IMR-90 (cell line): Measurements from ENCODE around the gene EXOC6B. TPM values are rescaled to one million over a fixed set of nuclear protein-coding genes. Genes with fewer than 3 reads are reported as not detected.
A peak's percentile ranks its signal among the peaks of the same experiment; 100 is the strongest.

ENCODE experiments used
- ATAC-seq: fragments of 200-7000 bp; cut with Tn5 transposase; 2 replicates; pipeline ENCODE4 v1.9.1; 2020; ENCODE audit warnings: low read depth, mild to moderate bottlenecking, moderate library complexity
- BruUV-seq: library from RNA; stranded (reverse); fragments of 400-500 nt; replicated peaks from 2 replicates; lab custom pipeline; 2021; lab: Mats Ljungman, UMichigan
- CTCF ChIA-PET: fragments of 300-600 bp; formaldehyde crosslinking; extraction: SDS; loops from one replicate; lab custom pipeline; 2021; ENCODE audit warnings: antibody characterized with exemption; lab: Yijun Ruan, JAX
- POLR2A ChIA-PET: fragments of 300-600 bp; sonication (Branson Sonifier 250); formaldehyde crosslinking; loops from one replicate; lab custom pipeline; 2022; ENCODE audit warnings: antibody characterized with exemption; ENCODE audit not compliant: unreplicated experiment; lab: Charles Lee
- DNase-seq: peaks from one replicate; pipeline ENCODE4 v3.0.0; 2013
- H2AFZ ChIP-seq: replicated peaks from 2 replicates; pipeline ENCODE3; 2013; ENCODE audit warnings: low read length, mild to moderate bottlenecking; ENCODE audit not compliant: poor library complexity
- H2AK5ac ChIP-seq: 2 replicates; pipeline ENCODE4 v1.6.1; 2013; ENCODE audit warnings: low read depth, low read length, inconsistent platforms
- H2AK9ac ChIP-seq: replicated peaks from 2 replicates; pipeline ENCODE3; 2013; ENCODE audit warnings: mild to moderate bottlenecking, low read depth, low read length, moderate library complexity; ENCODE audit not compliant: poor library complexity
- H2BK120ac ChIP-seq: 2 replicates; pipeline ENCODE4 v1.6.1; 2013; ENCODE audit warnings: low read depth, low read length, inconsistent platforms
- H2BK15ac ChIP-seq: 3 replicates; pipeline ENCODE4 v1.6.1; 2013; ENCODE audit warnings: low read depth, low read length, inconsistent platforms
- H2BK20ac ChIP-seq: 2 replicates; pipeline ENCODE4 v1.6.1; 2013; ENCODE audit warnings: low read depth, mild to moderate bottlenecking, inconsistent platforms, low read length, moderate library complexity
- H2BK5ac ChIP-seq: 2 replicates; pipeline ENCODE4 v1.6.1; 2013; ENCODE audit warnings: mild to moderate bottlenecking, low read depth, low read length, inconsistent platforms; ENCODE audit not compliant: poor library complexity, severe bottlenecking
- H3K14ac ChIP-seq: replicated peaks from 2 replicates; pipeline ENCODE4 v1.6.1; 2013; ENCODE audit warnings: low read depth, low read length, inconsistent platforms
- H3K18ac ChIP-seq: 2 replicates; pipeline ENCODE4 v1.6.1; 2013; ENCODE audit warnings: low read depth, low read length, control low read depth
- H3K23ac ChIP-seq: 2 replicates; pipeline ENCODE4 v1.6.1; 2013; ENCODE audit warnings: low read depth, low read length, inconsistent platforms
- H3K27ac ChIP-seq: 2 replicates; pipeline ENCODE4 v1.5.1; 2013; ENCODE audit warnings: mild to moderate bottlenecking, control low read depth, low read length; ENCODE audit not compliant: insufficient read depth
- H3K27me3 ChIP-seq: 2 replicates; pipeline ENCODE4 v1.6.1; 2013; ENCODE audit warnings: low read length; ENCODE audit not compliant: control insufficient read depth, insufficient read depth
- H3K36me3 ChIP-seq: 2 replicates; pipeline ENCODE4 v1.6.1; 2013; ENCODE audit warnings: low read length, mixed read lengths; ENCODE audit not compliant: control insufficient read depth, insufficient read depth
- H3K4ac ChIP-seq: 2 replicates; pipeline ENCODE4 v1.6.1; 2013; ENCODE audit warnings: low read depth, low read length, inconsistent platforms
- H3K4me1 ChIP-seq: 2 replicates; pipeline ENCODE4 v1.6.1; 2013; ENCODE audit warnings: low read length, mixed read lengths; ENCODE audit not compliant: control insufficient read depth, insufficient read depth
- H3K4me2 ChIP-seq: 2 replicates; pipeline ENCODE4 v1.6.1; 2013; ENCODE audit warnings: low read depth, mild to moderate bottlenecking, control low read depth, low read length, moderate library complexity
- H3K4me3 ChIP-seq: 2 replicates; pipeline ENCODE4 v1.5.1; 2013; ENCODE audit warnings: low read depth, mild to moderate bottlenecking, control low read depth, low read length, moderate library complexity; ENCODE audit not compliant: insufficient read depth
- H3K56ac ChIP-seq: 2 replicates; pipeline ENCODE4 v1.6.1; 2013; ENCODE audit warnings: low read length, inconsistent platforms; ENCODE audit not compliant: insufficient read depth; ENCODE audit errors: extremely low read depth
- H3K79me1 ChIP-seq, 2 experiments: 2 replicates each; pipeline ENCODE4 v1.6.1; 2013; ENCODE audit warnings: low read length in 2 of 2, inconsistent platforms in 1 of 2, low read depth in 1 of 2
- H3K9ac ChIP-seq: 2 replicates; pipeline ENCODE4 v1.6.1; 2013; ENCODE audit warnings: low read depth, low read length, control low read depth
- H3K9me1 ChIP-seq: 2 replicates; pipeline ENCODE4 v1.6.1; 2013; ENCODE audit warnings: low read length, inconsistent platforms; ENCODE audit not compliant: insufficient read depth
- H3K9me3 ChIP-seq: 2 replicates; pipeline ENCODE4 v1.6.1; 2013; ENCODE audit warnings: low read length; ENCODE audit not compliant: control insufficient read depth, insufficient read depth
- H4K20me1 ChIP-seq: 2 replicates; pipeline ENCODE4 v1.6.1; 2013; ENCODE audit warnings: low read length, inconsistent platforms; ENCODE audit not compliant: insufficient read depth
- H4K5ac ChIP-seq: 2 replicates; pipeline ENCODE4 v1.6.1; 2013; ENCODE audit warnings: mild to moderate bottlenecking, low read depth, low read length, control low read depth
- H4K8ac ChIP-seq, 2 experiments: 2 replicates each; pipeline ENCODE4 v1.6.1; 2013; ENCODE audit warnings: low read depth in 2 of 2, low read length in 2 of 2, control low read depth in 1 of 2, inconsistent platforms in 1 of 2
- H4K91ac ChIP-seq: 2 replicates; pipeline ENCODE4 v1.6.1; 2013; ENCODE audit warnings: low read depth, low read length, inconsistent platforms; ENCODE audit not compliant: insufficient read depth
- CEBPB ChIP-seq: IDR thresholded peaks from 2 replicates; pipeline ENCODE4 v1.6.1; 2012; ENCODE audit warnings: low read depth, low read length, improper control_type of control experiment
- FOS ChIP-seq: fragments of 150-350 bp; IDR thresholded peaks from 2 replicates; pipeline ENCODE4 v1.6.1; 2016; ENCODE audit warnings: low read depth, low read length
- NFE2L2 ChIP-seq: fragments of 150-350 bp; IDR thresholded peaks from 2 replicates; pipeline ENCODE4 v1.6.1; 2016; ENCODE audit warnings: low read depth, mild to moderate bottlenecking, low read length
- WGBS, 2 experiments: methylation state at CpG; one replicate each; pipeline versions ENCODE4 v1.1.5 to v1.1.7; 2013; ENCODE audit warnings: missing lambda C conversion rate in 2 of 2; ENCODE audit not compliant: insufficient read length in 1 of 2; ENCODE audit errors: extremely low coverage in 2 of 2; 5-methylcytosine and 5-hydroxymethylcytosine counted together
- dilution Hi-C: fragments of 300-500 bp; cut with HindIII; formaldehyde crosslinking; loops from one replicate; pipeline ENCODE4 v1.14.3; 2018; ENCODE audit warnings: low sequenced_read_pairs; ENCODE audit not compliant: unreplicated experiment
- in situ Hi-C: fragments of 300-500 bp; cut with MboI; formaldehyde crosslinking; loops from 3 replicates; pipeline ENCODE4 v1.14.3; 2019; ENCODE audit warnings: low sequenced_read_pairs, inconsistent platforms, mixed read lengths
- intact Hi-C: fragments of 100-400 bp; cut with micrococcal nuclease; formaldehyde crosslinking; loops from 2 replicates; pipeline ENCODE4 v1.10.0; 2022
- polyA plus RNA-seq, 3 experiments: library from polyadenylated mRNA; depleted of rRNA; stranded (reverse); fragments of >200 nt; gene quantifications; 2 replicates each; pipeline ENCODE4 v1.2.3, GENCODE V29; 2012; ENCODE audit warnings: low replicate concordance in 1 of 3
- total RNA-seq: library from RNA; depleted of rRNA; stranded (reverse); fragments of >200 nt; gene quantifications from 2 replicates; pipeline ENCODE4 v1.2.3, GENCODE V29; 2012
- TF ChIP-seq, protein P1 (sequence below): fragments of 150-350 bp; IDR thresholded peaks from 2 replicates; pipeline ENCODE4 v1.6.1; 2017; ENCODE audit warnings: mild to moderate bottlenecking, antibody characterized with exemption, low read length, low read depth
- TF ChIP-seq, protein P2 (sequence below): fragments of 150-350 bp; IDR thresholded peaks from 2 replicates; pipeline ENCODE4 v1.6.1; 2016; ENCODE audit warnings: low read depth, mild to moderate bottlenecking, low read length, moderate library complexity, borderline replicate concordance

Gene EXOC6B
- total and polyA plus RNA-seq, 2 of the 4 experiments (the other 2 are of a cell fraction) = 10.2 to 29.4 TPM

DNA sequence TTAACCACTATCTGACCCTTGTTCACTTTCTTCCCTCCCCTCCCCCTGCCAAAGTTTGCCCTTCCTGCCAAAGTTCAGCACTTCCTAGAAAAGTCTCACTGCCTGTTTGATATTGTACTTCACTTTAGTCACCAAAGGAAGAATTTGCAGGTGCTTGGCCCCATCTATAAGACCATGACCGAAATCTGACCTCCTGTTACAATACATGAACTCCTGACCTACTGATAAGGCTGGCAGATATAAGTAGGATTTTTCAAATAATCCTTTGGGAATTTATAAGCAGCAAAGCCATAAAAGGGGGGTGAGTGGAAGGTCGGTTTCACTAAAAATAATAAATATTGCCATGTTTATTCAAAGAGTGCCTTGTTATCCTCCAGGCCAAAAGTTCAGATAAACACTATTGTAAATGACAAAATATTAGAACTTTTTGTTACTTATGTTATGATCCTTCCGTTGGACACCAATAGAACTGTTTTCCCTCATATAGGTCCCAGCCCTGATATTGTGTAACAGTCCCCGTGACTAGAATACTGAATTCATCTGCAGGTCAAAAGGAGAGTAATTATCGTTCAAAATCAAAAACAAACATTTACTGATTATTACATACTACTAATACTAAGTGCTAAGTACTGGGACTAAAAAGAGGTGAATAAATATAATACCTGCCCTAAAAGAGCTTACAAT lies 277.6 kb downstream of the EXOC6B start:
- no peak overlapping the region for H4K8ac ChIP-seq
- ChIA-PET CTCF (no interaction called here), POLR2A (no interaction called here)
- no peak overlapping the region for H2BK20ac ChIP-seq
- H3K4ac ChIP-seq = no peak overlapping the region
- H3K18ac ChIP-seq = no peak overlapping the region
- no peaks in the 10 kb centered on the region for H3K27me3 ChIP-seq
- no peaks in the 10 kb centered on the region for H3K36me3 ChIP-seq
- H3K14ac ChIP-seq = no peak overlapping the region
- H3K9me3 ChIP-seq = no peaks in the 10 kb centered on the region
- TF ChIP-seq, protein P1, sequence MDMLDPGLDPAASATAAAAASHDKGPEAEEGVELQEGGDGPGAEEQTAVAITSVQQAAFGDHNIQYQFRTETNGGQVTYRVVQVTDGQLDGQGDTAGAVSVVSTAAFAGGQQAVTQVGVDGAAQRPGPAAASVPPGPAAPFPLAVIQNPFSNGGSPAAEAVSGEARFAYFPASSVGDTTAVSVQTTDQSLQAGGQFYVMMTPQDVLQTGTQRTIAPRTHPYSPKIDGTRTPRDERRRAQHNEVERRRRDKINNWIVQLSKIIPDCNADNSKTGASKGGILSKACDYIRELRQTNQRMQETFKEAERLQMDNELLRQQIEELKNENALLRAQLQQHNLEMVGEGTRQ = no peak
- TF ChIP-seq FOS (no peak), NFE2L2 (no peak), CEBPB (0 out of 2 replicates have a peak, but pooled peaks have one; percentile 5)
- TF ChIP-seq, protein P2, sequence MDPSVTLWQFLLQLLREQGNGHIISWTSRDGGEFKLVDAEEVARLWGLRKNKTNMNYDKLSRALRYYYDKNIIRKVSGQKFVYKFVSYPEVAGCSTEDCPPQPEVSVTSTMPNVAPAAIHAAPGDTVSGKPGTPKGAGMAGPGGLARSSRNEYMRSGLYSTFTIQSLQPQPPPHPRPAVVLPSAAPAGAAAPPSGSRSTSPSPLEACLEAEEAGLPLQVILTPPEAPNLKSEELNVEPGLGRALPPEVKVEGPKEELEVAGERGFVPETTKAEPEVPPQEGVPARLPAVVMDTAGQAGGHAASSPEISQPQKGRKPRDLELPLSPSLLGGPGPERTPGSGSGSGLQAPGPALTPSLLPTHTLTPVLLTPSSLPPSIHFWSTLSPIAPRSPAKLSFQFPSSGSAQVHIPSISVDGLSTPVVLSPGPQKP = no peak
- no peak overlapping the region for H2BK5ac ChIP-seq
- no peak overlapping the region for H2AFZ ChIP-seq
- no peak overlapping the region for H3K27ac ChIP-seq
- ATAC-seq (no peak), DNase-seq (no peak)
- no peak overlapping the region for H3K23ac ChIP-seq
- no peak overlapping the region for H3K4me3 ChIP-seq
- no peak overlapping the region for H3K9ac ChIP-seq
- no peaks in the 10 kb centered on the region for H4K20me1 ChIP-seq
- no peaks in the 10 kb centered on the region for H3K79me1 ChIP-seq
- H4K5ac ChIP-seq = no peak overlapping the region
- dilution Hi-C loops (no loop called here), intact Hi-C loops (no loop called here), in situ Hi-C loops (no loop called here)
- no peak overlapping the region for H2BK120ac ChIP-seq
- BruUV-seq = no TSS peak
- no peaks in the 10 kb centered on the region for H3K4me1 ChIP-seq
- H3K9me1 ChIP-seq = 0 out of 2 replicates have a peak, but pooled peaks cover 2% of the 10 kb centered on the region
- no peak overlapping the region for H2AK9ac ChIP-seq
- no CpG with 5 or more reads among the region's 5 CpGs for WGBS, 2 experiments
- no peak overlapping the region for H3K4me2 ChIP-seq
- no peak overlapping the region for H4K91ac ChIP-seq
- H2AK5ac ChIP-seq = no peak overlapping the region
- H2BK15ac ChIP-seq = no peak overlapping the region
- H3K56ac ChIP-seq = no peak overlapping the region
